ENCODE data around the gene LTBP3.

GRCh38 chr11:65562020-65562419, 3.9 kb upstream of the LTBP3 start:
- TF ChIP-seq EP300 (IDR thresholded peaks at IDR 0.05) (no peak), CTCF (IDR thresholded peaks at IDR 0.05) (no peak)
